MM.1S (cell line): ENCODE data around the gene BABAM1.

Experiments
- DNase-seq: peaks from one replicate; pipeline ENCODE4 v3.0.0-alpha.2; 2015
- H2AFZ ChIP-seq: fragments of 300-600 bp; sonication (generic); 2 replicates; pipeline ENCODE4 v1.6.0; 2016; ENCODE audit warnings: antibody characterized with exemption, low read length
- H3F3A ChIP-seq: fragments of 300-600 bp; sonication (generic); 2 replicates; pipeline ENCODE4 v1.6.1; 2016; ENCODE audit warnings: mild to moderate bottlenecking, antibody characterized with exemption, low read length, moderate library complexity, mixed read lengths; ENCODE audit not compliant: insufficient read depth
- H3K27ac ChIP-seq: fragments of 300-600 bp; sonication (generic); 2 replicates; pipeline ENCODE4 v1.5.1; 2016; ENCODE audit warnings: mild to moderate bottlenecking, low read length
- H3K27me3 ChIP-seq: fragments of 300-600 bp; sonication (generic); replicated peaks from 2 replicates; pipeline ENCODE4 v1.6.0; 2016; ENCODE audit warnings: low read length; ENCODE audit not compliant: insufficient read depth
- H3K36me3 ChIP-seq: fragments of 300-600 bp; sonication (generic); replicated peaks from 2 replicates; pipeline ENCODE4 v1.6.1; 2016; ENCODE audit warnings: mild to moderate bottlenecking, low read length, mixed read lengths; ENCODE audit not compliant: insufficient read depth
- H3K4me1 ChIP-seq: fragments of 300-600 bp; sonication (generic); 2 replicates; pipeline ENCODE4 v1.6.1; 2016; ENCODE audit warnings: low read length, mixed read lengths
- H3K4me2 ChIP-seq: fragments of 300-600 bp; sonication (generic); 2 replicates; pipeline ENCODE4 v1.6.0; 2016; ENCODE audit warnings: low read depth, low read length
- H3K4me3 ChIP-seq: fragments of 300-600 bp; sonication (generic); 2 replicates; pipeline ENCODE4 v1.5.1; 2016; ENCODE audit warnings: low read length, mixed read lengths
- H3K79me2 ChIP-seq: fragments of 300-600 bp; sonication (generic); 2 replicates; pipeline ENCODE4 v1.6.1; 2016; ENCODE audit warnings: mixed run types, low read length, mixed read lengths
- H3K9ac ChIP-seq: fragments of 300-600 bp; sonication (generic); 2 replicates; pipeline ENCODE4 v1.6.1; 2016; ENCODE audit warnings: low read length, mixed read lengths
- H3K9me2 ChIP-seq: fragments of 300-600 bp; sonication (generic); replicated peaks from 2 replicates; pipeline ENCODE4 v1.6.1; 2016; ENCODE audit warnings: mild to moderate bottlenecking, low read length, mixed read lengths; ENCODE audit not compliant: insufficient read depth
- H3K9me3 ChIP-seq: fragments of 300-600 bp; sonication (generic); replicated peaks from 2 replicates; pipeline ENCODE4 v1.6.1; 2016; ENCODE audit warnings: mild to moderate bottlenecking, low read length, mixed read lengths; ENCODE audit not compliant: insufficient read depth
- H4K20me1 ChIP-seq: fragments of 300-600 bp; sonication (generic); 2 replicates; pipeline ENCODE4 v1.6.1; 2016; ENCODE audit warnings: mild to moderate bottlenecking, low read length, moderate library complexity, mixed read lengths; ENCODE audit not compliant: insufficient read depth
- CTCF ChIP-seq: fragments of 300-600 bp; sonication (generic); IDR thresholded peaks from 2 replicates; pipeline ENCODE4 v1.5.1; 2016; ENCODE audit warnings: antibody characterized with exemption, low read length, mixed read lengths
- EZH2 ChIP-seq: fragments of 300-600 bp; sonication (generic); optimal IDR thresholded peaks from 2 replicates; pipeline ENCODE3; 2017; ENCODE audit warnings: low read depth, mild to moderate bottlenecking, antibody characterized with exemption, low read length, mixed read lengths
- EZH2phosphoT487 ChIP-seq: fragments of 300-600 bp; sonication (generic); IDR thresholded peaks from 2 replicates; pipeline ENCODE4 v1.6.1; 2018; ENCODE audit warnings: antibody characterized with exemption, low read length

BABAM1 gene

GRCh38 chr19:17319473-17320238, 52.4 kb downstream of the BABAM1 start:
- Histone ChIP-seq H3K4me3 (no peak overlapping the region), H3K79me2 (0 out of 2 replicates have a peak, but pooled peaks cover under 1% of the 10 kb centered on the region), H3K4me1 (no peaks in the 10 kb centered on the region), H3K9me3 (no peaks in the 10 kb centered on the region), H3K4me2 (no peak overlapping the region), H3F3A (no peaks in the 10 kb centered on the region), H4K20me1 (no peaks in the 10 kb centered on the region), H3K27ac (no peak overlapping the region), H3K9me2 (no peaks in the 10 kb centered on the region), H3K9ac (no peak overlapping the region), H3K27me3 (no peaks in the 10 kb centered on the region), H3K36me3 (0 out of 2 replicates have a peak, but pooled peaks cover under 1% of the 10 kb centered on the region), H2AFZ (no peak overlapping the region)
- no peak for DNase-seq
- no peak for TF ChIP-seq EZH2phosphoT487
- TF ChIP-seq CTCF, result no peak
- TF ChIP-seq EZH2, result no peak

- Histone ChIP-seq H3K27ac (no peak overlapping the region), H2AFZ (no peak overlapping the region), H3F3A (no peaks in the 10 kb centered on the region), H3K4me3 (no peak overlapping the region), H3K27me3 (no peaks in the 10 kb centered on the region), H3K9me3 (no peaks in the 10 kb centered on the region), H3K79me2 (no peaks in the 10 kb centered on the region), H3K4me2 (no peak overlapping the region), H4K20me1 (no peaks in the 10 kb centered on the region), H3K4me1 (no peaks in the 10 kb centered on the region), H3K9ac (no peak overlapping the region), H3K9me2 (no peaks in the 10 kb centered on the region), H3K36me3 (no peaks in the 10 kb centered on the region)
- DNase-seq, result no peak
- TF ChIP-seq EZH2, result no peak
- TF ChIP-seq CTCF, result no peak
- TF ChIP-seq EZH2phosphoT487, result no peak
Measured at GRCh38 chr19:17320435-17320834, 53.2 kb downstream of the BABAM1 start.

- Histone ChIP-seq H3K4me2 (no peak overlapping the region), H3K36me3 (no peaks in the 10 kb centered on the region), H3K27ac (no peak overlapping the region), H3K9ac (no peak overlapping the region), H2AFZ (no peak overlapping the region), H3K27me3 (no peaks in the 10 kb centered on the region), H3K79me2 (no peaks in the 10 kb centered on the region), H3K4me3 (no peak overlapping the region), H3K9me3 (no peaks in the 10 kb centered on the region), H4K20me1 (no peaks in the 10 kb centered on the region), H3K4me1 (no peaks in the 10 kb centered on the region), H3F3A (0 out of 2 replicates have a peak, but pooled peaks cover 3% of the 10 kb centered on the region), H3K9me2 (no peaks in the 10 kb centered on the region)
- no peak for DNase-seq
- TF ChIP-seq EZH2, result no peak
- TF ChIP-seq CTCF, result no peak
- no peak for TF ChIP-seq EZH2phosphoT487
Measured at GRCh38 chr19:17321655-17322489, 54.6 kb downstream of the BABAM1 start.
